H9 (cell line): ENCODE data around the gene GSTA4. TPM values are rescaled to one million over a fixed set of nuclear protein-coding genes. Genes with fewer than 3 reads are reported as not detected.

Experiments
- DNase-seq: peaks from one replicate; pipeline ENCODE4 v3.0.0-alpha.2; 2017
- H2AFZ ChIP-seq: one replicate; pipeline ENCODE4 v1.6.1; 2013; ENCODE audit warnings: mild to moderate bottlenecking, low read length, control low read depth, moderate library complexity
- H2AK5ac ChIP-seq: 2 replicates; pipeline ENCODE4 v1.6.1; 2013; ENCODE audit warnings: low read length, control low read depth, mixed read lengths; ENCODE audit not compliant: insufficient read length
- H2BK120ac ChIP-seq: one replicate; pipeline ENCODE4 v1.6.1; 2013; ENCODE audit warnings: low read depth, mild to moderate bottlenecking, low read length, control low read depth, inconsistent platforms; ENCODE audit not compliant: poor library complexity, severe bottlenecking
- H2BK12ac ChIP-seq: 2 replicates; pipeline ENCODE4 v1.6.1; 2013; ENCODE audit warnings: low read length, control low read depth, mixed read lengths, low read depth; ENCODE audit not compliant: insufficient read length
- H2BK15ac ChIP-seq: 2 replicates; pipeline ENCODE4 v1.6.1; 2013; ENCODE audit warnings: low read depth, low read length, control low read depth
- H2BK20ac ChIP-seq: one replicate; pipeline ENCODE4 v1.6.1; 2013; ENCODE audit warnings: low read depth, mild to moderate bottlenecking, low read length, control low read depth, inconsistent platforms; ENCODE audit not compliant: poor library complexity, severe bottlenecking
- H2BK5ac ChIP-seq: 2 replicates; pipeline ENCODE4 v1.6.1; 2013; ENCODE audit warnings: low read length, control low read depth, mixed read lengths; ENCODE audit not compliant: insufficient read length
- H3K14ac ChIP-seq: 2 replicates; pipeline ENCODE4 v1.6.1; 2013; ENCODE audit warnings: low read length, control low read depth; ENCODE audit not compliant: insufficient read depth
- H3K18ac ChIP-seq: 2 replicates; pipeline ENCODE4 v1.6.1; 2013; ENCODE audit warnings: low read depth, mild to moderate bottlenecking, mixed read lengths, low read length, control low read depth; ENCODE audit not compliant: insufficient read length
- H3K23ac ChIP-seq: 2 replicates; pipeline ENCODE4 v1.6.1; 2013; ENCODE audit warnings: low read length, control low read depth, mixed read lengths, low read depth; ENCODE audit not compliant: insufficient read length
- H3K23me2 ChIP-seq: 2 replicates; pipeline ENCODE4 v1.6.1; 2013; ENCODE audit warnings: low read depth, mild to moderate bottlenecking, mixed read lengths, low read length, control low read depth; ENCODE audit not compliant: insufficient read length, poor library complexity, severe bottlenecking
- H3K27ac ChIP-seq: 2 replicates; pipeline ENCODE4 v1.5.1; 2013; ENCODE audit warnings: low read length, control low read depth, mixed read lengths, low read depth; ENCODE audit not compliant: insufficient read length
- H3K27me3 ChIP-seq: 2 replicates; pipeline ENCODE4 v1.6.1; 2013; ENCODE audit warnings: low read length, control low read depth, inconsistent platforms; ENCODE audit not compliant: insufficient read depth
- H3K4ac ChIP-seq: 2 replicates; pipeline ENCODE4 v1.6.1; 2013; ENCODE audit warnings: low read depth, mild to moderate bottlenecking, control low read depth, inconsistent platforms, low read length, moderate library complexity
- H3K4me1 ChIP-seq: 2 replicates; pipeline ENCODE4 v1.6.1; 2013; ENCODE audit warnings: low read length, control low read depth, inconsistent platforms; ENCODE audit not compliant: insufficient read depth
- H3K4me2 ChIP-seq: 2 replicates; pipeline ENCODE4 v1.6.1; 2013; ENCODE audit warnings: low read length, control low read depth, mixed read lengths; ENCODE audit not compliant: insufficient read length, insufficient read depth
- H3K56ac ChIP-seq: 2 replicates; pipeline ENCODE4 v1.6.1; 2013; ENCODE audit warnings: low read depth, mild to moderate bottlenecking, mixed read lengths, low read length, control low read depth; ENCODE audit not compliant: insufficient read length
- H3K79me1 ChIP-seq: 2 replicates; pipeline ENCODE4 v1.6.1; 2013; ENCODE audit warnings: low read depth, mild to moderate bottlenecking, moderate library complexity, low read length, control low read depth, inconsistent platforms; ENCODE audit not compliant: insufficient read depth, poor library complexity, severe bottlenecking
- H3K79me2 ChIP-seq: 2 replicates; pipeline ENCODE4 v1.6.1; 2013; ENCODE audit warnings: low read length, control low read depth, inconsistent platforms; ENCODE audit not compliant: insufficient read depth
- H3K9ac ChIP-seq: 2 replicates; pipeline ENCODE4 v1.6.1; 2013; ENCODE audit warnings: low read length, control low read depth, mixed read lengths; ENCODE audit not compliant: insufficient read length; ENCODE audit errors: extremely low read depth
- H3K9me3 ChIP-seq: one replicate; pipeline ENCODE4 v1.6.1; 2013; ENCODE audit warnings: low read depth, low read length, inconsistent platforms; ENCODE audit not compliant: control insufficient read depth
- H3T11ph ChIP-seq: one replicate; pipeline ENCODE4 v1.6.1; 2013; ENCODE audit warnings: mild to moderate bottlenecking, low read length, control low read depth, inconsistent platforms
- H4K20me1 ChIP-seq: one replicate; pipeline ENCODE4 v1.6.1; 2013; ENCODE audit not compliant: control insufficient read depth, insufficient read length, insufficient read depth
- H4K5ac ChIP-seq: 2 replicates; pipeline ENCODE4 v1.6.1; 2013; ENCODE audit warnings: low read depth, mild to moderate bottlenecking, mixed read lengths, low read length, control low read depth; ENCODE audit not compliant: insufficient read length
- H4K8ac ChIP-seq: replicated peaks from 2 replicates; pipeline ENCODE4 v1.6.1; 2013; ENCODE audit warnings: low read length, control low read depth, mixed read lengths, low read depth; ENCODE audit not compliant: insufficient read length
- H4K91ac ChIP-seq: 2 replicates; pipeline ENCODE4 v1.6.1; 2013; ENCODE audit warnings: low read depth, mild to moderate bottlenecking, moderate library complexity, mixed read lengths, low read length, control low read depth; ENCODE audit not compliant: insufficient read length
- H3K27ac Mint-ChIP-seq, 3 experiments: 2 replicates in 2 of 3; 3 replicates in 1 of 3; pipeline ENCODE4 v1.8.0; 2020 to 2021; ENCODE audit warnings: mixed read lengths in 3 of 3, mild to moderate bottlenecking in 1 of 3, moderate library complexity in 1 of 3
- H3K27me3 Mint-ChIP-seq: 2 replicates; pipeline ENCODE4 v1.8.0; 2021; ENCODE audit warnings: low read depth, mild to moderate bottlenecking, moderate library complexity, mixed read lengths
- H3K36me3 Mint-ChIP-seq, 3 experiments: 2 replicates in 2 of 3; 3 replicates in 1 of 3; pipeline ENCODE4 v1.8.0; 2020 to 2021; ENCODE audit warnings: low read depth in 3 of 3, mixed read lengths in 3 of 3; ENCODE audit not compliant: insufficient read depth in 1 of 3
- H3K4me1 Mint-ChIP-seq, 2 experiments: 2 replicates each; pipeline ENCODE4 v1.8.0; 2020; ENCODE audit warnings: mixed read lengths in 2 of 2
- H3K4me3 Mint-ChIP-seq, 2 experiments: 2 replicates in 1 of 2; 3 replicates in 1 of 2; pipeline ENCODE4 v1.8.0; 2020 to 2021; ENCODE audit warnings: mild to moderate bottlenecking in 2 of 2, mixed read lengths in 2 of 2, moderate library complexity in 1 of 2
- H3K9me3 Mint-ChIP-seq, 2 experiments: 2 replicates in 1 of 2; 3 replicates in 1 of 2; pipeline ENCODE4 v1.8.0; 2020; ENCODE audit warnings: mild to moderate bottlenecking in 2 of 2, mixed read lengths in 2 of 2, moderate library complexity in 1 of 2
- WGBS: extraction: QIAGEN DNeasy Blood & Tissue Kit; methylation state at CpG from one replicate; pipeline ENCODE4 v1.1.7; 2013; ENCODE audit warnings: missing lambda C conversion rate, low lambda C conversion rate, mixed read lengths; ENCODE audit not compliant: insufficient read length; ENCODE audit errors: extremely low coverage; 5-methylcytosine and 5-hydroxymethylcytosine counted together
- total RNA-seq: library from RNA; stranded (reverse); gene quantifications from 2 replicates; pipeline ENCODE4 v1.2.1, GENCODE V29; 2021
- TF ChIP-seq, protein P1 (sequence below): fragments of 200-600 bp; sonication (generic); conservative IDR thresholded peaks from 3 replicates; pipeline ENCODE4 v1.8.0; 2021; ENCODE audit warnings: antibody characterized with exemption, mild to moderate bottlenecking

Gene GSTA4
- total RNA-seq, 1 experiment from 2014 or later: 32.1 TPM

DNA sequence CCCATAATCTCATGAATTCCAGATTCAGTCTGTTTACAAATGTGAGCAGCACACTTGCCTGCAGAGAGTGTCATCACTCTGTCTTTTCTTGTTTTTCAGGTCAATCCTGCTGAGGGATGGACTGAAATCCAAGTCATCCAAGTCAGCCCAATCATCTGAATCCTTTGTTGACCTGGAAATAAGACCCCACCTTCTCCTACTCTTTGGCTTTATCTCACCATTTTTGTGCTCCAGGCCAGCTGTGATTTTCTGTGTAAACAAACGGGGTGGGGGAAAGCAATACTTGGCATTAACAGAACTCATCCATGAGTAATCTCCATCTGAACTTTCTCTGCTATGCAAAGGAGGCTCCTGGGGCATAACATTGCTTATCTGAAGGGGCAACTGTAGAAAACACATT is 16.9 kb upstream of the GSTA4 start:
- Histone ChIP-seq H2BK12ac (no peak overlapping the region), H3K79me1 (no peaks in the 10 kb centered on the region), H2BK20ac (no peak overlapping the region), H3K9ac (no peak overlapping the region), H4K91ac (no peak overlapping the region), H2BK15ac (no peak overlapping the region), H4K20me1 (no peaks in the 10 kb centered on the region), H2BK120ac (no peak overlapping the region), H3K18ac (no peak overlapping the region), H3K4me2 (no peak overlapping the region), H3K27me3 (no peaks in the 10 kb centered on the region), H2BK5ac (no peak overlapping the region), H3K4ac (no peak overlapping the region), H3K79me2 (no peaks in the 10 kb centered on the region), H3K27ac (no peak overlapping the region), H3T11ph (no peak overlapping the region), H3K14ac (no peak overlapping the region), H2AFZ (no peak overlapping the region), H3K9me3 (no peaks in the 10 kb centered on the region), H3K4me1 (no peaks in the 10 kb centered on the region), H4K8ac (no peak overlapping the region), H2AK5ac (no peak overlapping the region), H3K23ac (no peak overlapping the region), H3K56ac (no peak overlapping the region), H4K5ac (no peak overlapping the region), H3K23me2 (no peaks in the 10 kb centered on the region)
- H3K36me3 Mint-ChIP-seq: peaks cover 11 to 53% (median 45%) of the 10 kb centered on the region in 3 experiments; a peak in 6 of 7 replicates
- no peaks in the 10 kb centered on the region for H3K4me1 Mint-ChIP-seq
- TF ChIP-seq, protein P1, sequence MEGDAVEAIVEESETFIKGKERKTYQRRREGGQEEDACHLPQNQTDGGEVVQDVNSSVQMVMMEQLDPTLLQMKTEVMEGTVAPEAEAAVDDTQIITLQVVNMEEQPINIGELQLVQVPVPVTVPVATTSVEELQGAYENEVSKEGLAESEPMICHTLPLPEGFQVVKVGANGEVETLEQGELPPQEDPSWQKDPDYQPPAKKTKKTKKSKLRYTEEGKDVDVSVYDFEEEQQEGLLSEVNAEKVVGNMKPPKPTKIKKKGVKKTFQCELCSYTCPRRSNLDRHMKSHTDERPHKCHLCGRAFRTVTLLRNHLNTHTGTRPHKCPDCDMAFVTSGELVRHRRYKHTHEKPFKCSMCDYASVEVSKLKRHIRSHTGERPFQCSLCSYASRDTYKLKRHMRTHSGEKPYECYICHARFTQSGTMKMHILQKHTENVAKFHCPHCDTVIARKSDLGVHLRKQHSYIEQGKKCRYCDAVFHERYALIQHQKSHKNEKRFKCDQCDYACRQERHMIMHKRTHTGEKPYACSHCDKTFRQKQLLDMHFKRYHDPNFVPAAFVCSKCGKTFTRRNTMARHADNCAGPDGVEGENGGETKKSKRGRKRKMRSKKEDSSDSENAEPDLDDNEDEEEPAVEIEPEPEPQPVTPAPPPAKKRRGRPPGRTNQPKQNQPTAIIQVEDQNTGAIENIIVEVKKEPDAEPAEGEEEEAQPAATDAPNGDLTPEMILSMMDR: no peak
- H3K9me3 Mint-ChIP-seq: no peaks in the 10 kb centered on the region
- WGBS: no CpG with 5 or more reads among the region's 1 CpG
- no peak overlapping the region for H3K4me3 Mint-ChIP-seq
- H3K27me3 Mint-ChIP-seq: no peaks in the 10 kb centered on the region; the same call in 1 of the 2 replicates
- no peak overlapping the region for H3K27ac Mint-ChIP-seq
- DNase-seq: no peak
